Activated naive CD4-positive, alpha-beta T cell (primary cell): ENCODE measurements around the gene CLEC2B.

ENCODE experiments used
- DNase-seq, 4 experiments: peaks; one replicate each; lab custom pipeline; 2025; lab: John Stamatoyannopoulos, UW

Gene CLEC2B

DNA sequence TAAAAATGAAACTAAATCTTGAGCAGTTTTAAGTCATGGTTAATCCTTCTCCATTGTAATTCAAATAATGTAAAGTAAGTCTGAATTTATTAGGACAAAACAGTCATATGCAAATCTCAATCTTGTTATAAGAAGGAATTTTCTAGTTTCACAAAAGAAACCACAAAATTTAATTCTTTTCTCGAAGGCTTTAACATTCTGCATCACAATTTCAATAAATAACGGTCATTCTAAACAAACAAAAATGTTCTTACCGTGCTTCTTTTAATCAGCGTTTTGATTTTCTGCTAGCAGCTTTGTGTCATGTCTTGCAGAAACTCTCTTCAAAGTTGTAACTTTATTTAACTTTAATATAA, 225 bp downstream of the CLEC2B start:
- no peak for DNase-seq

DNA sequence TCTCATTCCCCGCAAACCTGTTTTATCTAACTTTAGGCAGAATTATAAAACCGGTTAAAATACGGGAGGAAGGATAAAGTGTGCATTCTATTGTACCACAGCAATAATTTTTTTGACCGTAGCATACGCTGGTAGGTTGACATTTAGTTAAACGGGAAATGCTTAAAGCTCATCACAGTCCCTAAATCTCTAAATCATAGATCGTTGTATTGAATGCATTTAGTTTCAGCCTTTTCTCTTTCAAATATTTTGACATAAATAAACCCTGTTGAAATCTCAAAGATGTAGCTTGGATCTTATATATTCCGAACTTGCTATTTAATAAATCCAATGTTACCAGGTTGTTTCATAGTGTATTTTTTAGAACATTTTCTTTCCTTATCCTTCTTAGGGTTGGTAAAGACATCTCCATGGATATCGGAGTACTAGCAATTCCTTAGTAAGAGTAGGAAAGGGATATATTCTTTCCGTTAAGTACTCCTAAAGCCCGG, 798 bp downstream of the CLEC2B start:
- DNase-seq: no peak

GRCh38 chr12:9867531-9867930, 1.6 kb downstream of the CLEC2B start:
- DNase-seq: no peak

DNA sequence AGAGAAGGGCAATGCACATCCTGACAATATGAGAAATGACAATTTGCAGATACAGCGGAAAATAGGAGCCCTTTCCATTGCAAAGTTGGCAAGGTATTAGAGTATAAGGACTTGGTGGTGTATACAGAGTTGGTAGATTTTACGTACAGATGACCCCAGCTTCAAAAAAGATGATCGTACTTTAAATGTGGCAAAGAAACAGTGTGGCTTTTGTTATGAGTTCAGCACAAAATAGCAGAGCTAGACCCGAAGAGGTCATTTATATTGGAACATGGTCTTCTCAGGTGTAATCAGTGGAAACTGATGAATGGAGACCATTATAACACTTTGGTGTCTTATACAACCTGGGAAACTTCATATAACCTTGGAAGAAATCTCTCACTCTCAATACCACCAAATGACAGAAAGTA, 2.3 kb downstream of the CLEC2B start:
- DNase-seq: no peak

DNA sequence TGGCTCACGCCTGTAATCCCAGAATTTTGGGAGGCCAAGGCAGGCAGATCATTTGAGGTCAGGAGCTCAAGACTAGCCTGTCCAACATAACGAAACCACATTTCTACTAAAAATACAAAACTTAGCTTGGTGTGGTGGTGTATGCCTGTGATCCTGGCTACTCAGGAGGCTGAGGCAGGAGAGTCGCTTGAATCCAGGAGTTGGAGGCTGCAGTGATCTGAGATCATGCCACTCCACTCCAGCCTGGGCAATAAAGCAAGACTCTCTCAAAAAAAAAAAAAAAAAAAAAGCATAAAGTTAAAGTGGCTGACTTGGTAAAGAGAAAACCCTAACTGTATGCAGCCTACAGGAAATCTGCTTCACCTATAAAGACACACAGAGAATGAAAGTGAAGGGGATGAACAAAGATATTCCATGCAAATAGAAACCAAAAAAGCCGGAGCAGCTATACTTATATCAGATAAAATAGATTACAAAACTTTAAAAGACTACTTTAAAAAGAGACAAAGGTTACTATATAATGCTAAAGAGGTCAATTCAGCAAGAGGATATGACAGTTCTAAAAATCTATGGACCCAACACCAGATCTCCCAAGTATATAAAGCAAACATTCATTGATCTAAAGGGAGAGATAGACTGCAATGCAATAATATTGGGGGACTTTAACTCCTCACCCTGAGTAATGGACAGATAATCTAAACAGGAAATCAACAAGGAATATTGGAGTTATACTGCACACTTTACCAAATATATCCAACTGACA, 4.1 kb downstream of the CLEC2B start:
- no peak for DNase-seq

- no peak for DNase-seq
Observed at GRCh38 chr12:9858135-9858534, 11.0 kb downstream of the CLEC2B start.

DNA sequence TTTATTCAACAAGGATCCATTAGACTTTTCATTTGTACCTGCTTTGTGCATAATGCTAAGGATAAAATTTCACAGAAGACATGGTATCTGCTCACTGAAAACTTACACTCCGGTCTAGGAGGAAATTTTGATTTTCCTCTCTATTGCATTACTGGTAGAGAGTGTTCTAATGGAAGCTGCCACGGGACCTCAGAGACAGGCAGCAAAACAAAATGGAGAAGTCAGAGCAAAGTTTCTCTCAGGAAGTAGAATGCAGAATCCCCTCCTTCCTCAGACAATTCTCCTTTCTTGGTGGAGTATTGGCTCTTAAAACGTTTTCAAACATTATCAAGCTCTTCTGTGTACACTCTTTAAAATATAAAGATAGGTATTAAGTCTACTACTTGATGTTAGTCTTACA, 12.3 kb downstream of the CLEC2B start:
- no peak for DNase-seq

DNA sequence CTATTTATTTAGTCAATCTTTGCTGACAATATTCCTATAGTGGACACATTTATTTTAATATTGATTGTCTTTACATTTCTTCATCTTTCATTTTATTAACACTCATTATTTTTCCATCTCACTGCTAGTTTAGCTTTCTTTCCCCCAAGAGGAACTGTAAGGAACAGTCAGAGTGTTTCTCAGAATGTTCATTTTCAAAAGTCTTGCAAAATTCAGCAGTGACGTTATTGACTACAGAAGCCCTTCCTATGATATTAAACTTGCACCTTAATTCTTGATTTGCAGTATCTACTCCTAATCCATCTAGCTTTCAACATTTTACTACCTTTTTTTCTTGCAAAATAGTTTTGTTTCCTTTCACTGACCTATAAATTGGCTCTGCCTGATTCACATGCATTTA, 13.0 kb downstream of the CLEC2B start:
- DNase-seq: no peak

DNA sequence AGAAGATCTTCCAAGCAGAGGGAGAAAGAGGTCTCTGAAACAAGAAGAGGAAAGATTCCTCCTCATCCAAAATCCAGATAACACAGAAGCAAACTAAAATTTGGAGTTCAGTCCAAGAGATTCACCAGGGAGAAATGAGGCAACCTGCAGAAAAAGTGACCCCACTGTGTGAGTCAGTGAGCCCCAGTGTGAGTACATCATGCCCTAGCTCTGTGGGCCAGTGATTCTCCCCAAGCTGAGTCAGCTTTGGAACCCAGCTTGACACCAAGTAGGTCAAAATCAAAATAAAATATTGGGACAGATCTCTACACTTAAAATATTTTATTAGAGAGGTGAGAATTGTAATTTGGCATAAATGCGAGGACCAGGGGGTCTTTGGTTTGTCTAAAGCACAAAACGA, 17.2 kb downstream of the CLEC2B start:
- no peak for DNase-seq

DNA sequence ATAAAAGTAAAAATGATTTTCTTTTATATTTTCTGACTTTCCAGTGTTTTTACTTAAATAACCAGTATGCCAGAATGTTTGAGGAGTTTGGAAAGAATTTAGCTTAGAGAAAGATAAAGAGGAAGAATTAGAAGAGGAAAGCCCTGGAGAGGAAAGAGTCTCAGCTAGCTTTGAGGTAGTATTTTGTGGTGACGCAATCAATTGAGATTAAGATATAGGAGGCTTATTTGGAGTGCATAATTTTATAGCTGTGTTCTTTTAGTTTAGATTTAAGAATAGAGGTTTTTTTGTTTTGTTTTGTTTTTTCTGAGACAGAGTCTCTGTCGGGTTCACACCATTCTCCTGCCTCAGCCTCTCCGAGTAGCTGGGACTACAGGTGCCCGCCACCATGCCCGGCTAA, 18.1 kb downstream of the CLEC2B start:
- no peak for DNase-seq

GRCh38 chr12:9848899-9849298, 20.3 kb downstream of the CLEC2B start:
- no peak for DNase-seq

DNA sequence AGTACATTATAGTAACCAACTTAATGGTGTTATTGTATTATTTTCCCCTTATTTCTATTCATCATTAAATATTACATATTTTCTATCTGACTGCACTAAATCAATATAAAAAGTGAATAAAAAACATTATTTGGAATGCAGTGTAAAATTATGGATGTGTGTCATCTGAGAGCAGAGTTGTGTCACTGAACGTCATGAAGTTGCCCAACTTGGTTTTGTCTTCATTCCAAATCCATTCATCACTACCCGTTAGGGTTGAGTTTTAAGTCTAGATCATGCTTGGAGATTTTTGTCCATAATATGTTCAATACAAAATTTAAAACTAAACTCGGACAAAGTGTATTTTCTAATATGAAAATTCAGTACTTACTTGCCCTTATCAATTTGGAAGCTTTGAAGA, 25.7 kb downstream of the CLEC2B start:
- DNase-seq: no peak

DNA sequence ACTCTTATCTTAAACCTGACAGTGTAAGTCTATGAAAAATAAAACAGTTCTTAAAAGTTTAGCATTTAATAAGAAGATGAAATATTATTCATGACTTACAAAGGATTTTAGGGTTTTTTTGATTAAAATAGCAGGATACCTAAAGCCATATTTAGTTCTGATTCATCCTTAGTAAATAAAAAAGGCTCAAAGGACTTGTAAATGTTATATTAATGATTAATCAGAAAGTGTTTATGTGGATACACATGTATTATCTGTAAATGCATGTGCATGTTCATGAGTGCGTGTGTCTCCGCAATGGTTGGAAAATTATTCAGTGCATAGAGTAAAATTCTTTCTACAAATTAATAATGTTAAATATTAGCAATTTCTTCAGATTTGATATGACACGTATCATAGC, 37.4 kb downstream of the CLEC2B start:
- DNase-seq: no peak

DNA sequence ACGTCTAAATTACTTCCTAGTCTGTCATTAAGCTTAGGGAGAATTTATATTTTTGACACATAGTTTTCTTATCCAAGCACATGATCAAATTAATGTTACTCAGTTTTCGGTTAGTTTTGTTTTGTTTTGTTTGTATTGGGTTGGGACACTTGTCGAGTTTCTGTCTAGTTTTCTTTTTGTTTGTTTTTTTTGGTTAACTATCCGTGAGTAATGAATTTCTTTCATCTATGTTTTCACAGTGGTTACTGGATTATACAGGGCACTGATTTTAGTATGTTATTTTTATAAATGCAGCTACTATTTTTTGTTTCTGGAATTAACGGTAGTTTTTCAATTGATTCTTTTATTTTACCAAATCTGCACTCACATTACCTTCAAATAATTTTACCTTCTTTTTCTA, 39.2 kb downstream of the CLEC2B start:
- DNase-seq: no peak

GRCh38 chr12:9829483-9829882, 39.7 kb downstream of the CLEC2B start:
- no peak for DNase-seq

DNA sequence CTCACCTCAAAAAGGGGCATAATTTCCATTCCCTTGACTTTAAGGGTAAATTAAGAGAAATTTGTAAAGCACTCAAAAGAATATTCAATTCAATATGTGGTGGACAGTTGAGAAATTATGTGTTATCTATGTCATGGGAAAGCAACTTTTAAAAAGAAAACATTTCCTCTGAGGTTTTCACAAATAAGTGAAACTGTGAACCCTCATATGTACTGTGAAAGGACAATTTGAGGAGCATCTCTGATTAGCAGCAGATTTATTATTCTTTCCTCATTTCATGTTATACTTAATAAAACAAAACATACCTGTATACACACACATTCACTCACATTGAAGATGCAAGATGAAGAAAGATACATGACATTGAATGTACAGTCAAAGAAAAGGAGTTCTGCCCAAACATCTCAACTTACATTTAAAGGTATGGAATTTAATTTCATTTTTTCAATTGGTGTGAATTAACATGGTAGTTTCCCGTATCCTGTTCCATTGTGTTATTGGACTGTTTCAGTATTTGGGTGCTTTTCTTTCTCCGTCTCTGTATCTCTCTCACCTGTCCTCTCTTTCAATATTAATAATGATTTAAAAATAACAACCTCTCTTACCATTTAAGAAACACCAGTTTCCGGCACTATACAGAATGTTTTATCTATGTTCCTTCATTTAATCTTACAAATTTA, 41.8 kb downstream of the CLEC2B start, which contains the start of gene KLRF1:
Gene KLRF1, plus strand, starts transcription at position 273 of the 680 bp plus-strand sequence. Its CDS starts 64 bp downstream, at position 337.
- DNase-seq: no peak

DNA sequence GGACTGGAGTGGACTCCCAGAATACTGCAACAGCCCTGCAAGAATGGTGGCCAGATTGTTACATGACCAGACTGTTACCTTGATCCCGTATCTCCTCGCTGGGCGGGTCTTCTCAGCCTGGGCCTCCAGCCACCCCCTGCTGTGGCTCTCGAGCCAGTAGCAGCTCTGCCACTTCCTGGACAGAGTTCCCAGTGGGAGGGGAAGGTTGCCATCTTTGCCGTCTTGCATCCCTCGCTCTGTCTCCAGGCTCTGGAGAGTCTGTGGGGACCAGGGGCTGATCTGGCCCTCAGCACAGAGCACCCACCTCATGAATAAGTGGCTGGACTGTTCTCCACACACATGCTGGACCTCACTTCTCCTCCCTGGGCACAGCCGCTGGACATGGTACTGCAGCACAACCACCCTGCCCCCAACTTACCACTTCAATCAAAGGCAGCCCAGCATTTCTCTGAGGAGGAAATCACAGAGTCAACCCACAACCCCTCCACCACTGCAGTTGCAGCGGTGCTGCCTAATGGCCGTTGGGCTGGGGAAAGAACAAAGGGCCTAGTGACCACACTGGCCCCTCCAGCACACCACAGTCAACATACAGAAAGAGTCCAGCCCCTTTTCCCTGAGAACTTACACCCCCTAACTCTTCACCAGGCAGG, 48.7 kb downstream of the CLEC2B start:
- DNase-seq: no peak

- peak; percentile 88 to 94 (median 92) for DNase-seq
Observed at GRCh38 chr12:9813821-9814798, 55.0 kb downstream of the CLEC2B start.

DNA sequence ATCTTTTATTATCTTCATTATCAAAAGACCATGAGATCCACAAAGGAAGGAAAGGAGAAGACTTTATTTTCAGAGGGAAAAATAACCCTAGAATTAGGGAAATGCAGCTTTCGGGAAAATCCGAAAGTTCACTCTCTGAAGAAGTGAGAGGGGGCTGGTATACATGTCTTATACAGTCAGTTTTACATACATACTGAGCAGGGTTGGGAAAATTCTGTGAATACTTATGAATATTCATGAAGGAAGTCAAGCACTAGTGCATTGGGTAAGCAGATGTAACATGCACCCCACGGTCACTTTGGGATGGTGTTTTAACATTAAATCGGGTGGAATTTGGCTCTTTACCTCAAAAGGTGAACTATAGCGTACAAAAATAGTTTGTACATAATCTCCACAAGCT, 57.5 kb downstream of the CLEC2B start:
- no peak for DNase-seq

DNA sequence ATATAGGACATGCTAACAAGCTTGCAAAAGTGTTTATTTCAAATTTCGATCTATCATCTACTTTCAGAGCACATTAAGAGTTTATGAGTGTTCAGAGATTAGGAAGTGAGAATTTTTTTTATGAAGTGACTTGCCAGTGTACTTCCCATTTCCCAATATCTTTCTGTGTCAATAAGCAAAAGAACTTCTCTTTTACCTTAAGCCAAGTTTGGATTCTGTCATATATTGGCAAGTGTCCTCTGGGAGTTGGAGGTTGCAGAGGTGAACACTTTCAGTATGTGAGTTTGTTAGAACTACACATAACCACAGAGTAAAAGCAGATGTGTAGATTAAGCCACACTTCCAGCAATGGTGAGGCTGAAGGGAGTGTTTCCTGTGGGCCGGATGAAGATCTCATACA, 58.5 kb downstream of the CLEC2B start:
- no peak for DNase-seq

DNA sequence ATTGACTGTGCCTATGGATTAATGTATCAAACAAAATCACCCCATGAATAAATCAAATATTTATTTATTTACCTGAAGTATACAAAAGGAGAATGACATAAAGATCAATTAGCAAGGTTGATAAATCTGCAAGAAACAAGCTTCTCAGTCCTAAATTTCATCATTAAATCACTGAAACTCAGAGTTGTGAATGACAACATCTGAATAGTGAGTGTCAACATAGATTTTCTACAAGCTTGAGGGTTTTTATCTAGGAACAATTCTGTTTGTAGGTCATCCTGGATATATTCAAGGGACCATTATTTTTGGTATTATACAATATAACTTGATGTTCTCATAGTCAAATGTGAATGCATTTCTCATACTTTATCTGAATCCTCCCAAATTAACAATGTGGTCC, 59.3 kb downstream of the CLEC2B start:
- DNase-seq: no peak

GRCh38 chr12:9809338-9809737, 59.8 kb downstream of the CLEC2B start:
- DNase-seq: no peak
